NB4 (cell line): ENCODE data around the gene ARID3A.

Experiments
- MYC ChIP-seq: IDR thresholded peaks from 2 replicates; pipeline ENCODE4 v1.6.1; 2011; ENCODE audit warnings: low read depth, low read length
- TF ChIP-seq, protein P1 (sequence below): IDR thresholded peaks from one replicate; pipeline ENCODE4 v1.5.1; 2012; ENCODE audit warnings: low read depth, low read length
- TF ChIP-seq, protein P2 (sequence below): IDR thresholded peaks from 2 replicates; pipeline ENCODE4 v1.6.1; 2011; ENCODE audit warnings: low read depth, low read length

DNA sequence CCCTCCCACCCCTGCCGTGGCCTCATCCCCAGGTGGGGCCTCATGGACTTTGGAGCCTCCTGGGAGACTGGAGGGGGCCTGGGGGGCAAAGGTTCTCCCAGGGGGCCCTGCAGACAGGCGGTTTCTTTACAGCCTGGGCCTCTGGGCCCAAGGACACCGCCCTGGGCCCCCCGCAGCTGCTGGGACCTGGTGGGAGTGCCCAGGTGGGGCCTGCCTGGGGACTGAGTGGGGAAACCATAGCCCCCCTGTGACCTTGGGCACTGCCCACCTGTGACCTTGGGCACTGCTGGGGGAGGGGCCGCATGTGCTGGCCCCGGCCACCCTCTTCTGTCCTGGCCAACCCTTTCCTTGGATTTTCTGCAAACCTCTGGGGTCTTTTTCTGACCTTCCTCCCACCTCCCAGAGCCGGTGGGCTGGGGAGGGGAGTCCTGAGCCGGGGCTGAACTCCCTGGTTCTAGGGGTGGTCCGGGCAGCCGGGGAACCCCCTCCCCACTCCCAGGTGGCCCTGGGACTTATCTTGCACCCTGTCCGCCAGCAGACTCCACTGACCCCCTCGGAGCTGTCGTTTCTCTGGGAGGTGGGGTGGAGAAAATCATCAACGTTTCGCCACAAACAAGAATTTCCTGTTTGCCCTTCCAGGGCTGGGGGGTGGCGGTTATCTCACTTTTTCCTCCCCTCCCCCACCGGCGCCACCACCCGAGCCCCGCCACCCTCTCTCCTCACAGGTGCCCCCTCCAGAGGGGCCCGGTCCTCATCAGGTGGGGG is 27.0 kb downstream of the ARID3A start:
- TF ChIP-seq, protein P1, sequence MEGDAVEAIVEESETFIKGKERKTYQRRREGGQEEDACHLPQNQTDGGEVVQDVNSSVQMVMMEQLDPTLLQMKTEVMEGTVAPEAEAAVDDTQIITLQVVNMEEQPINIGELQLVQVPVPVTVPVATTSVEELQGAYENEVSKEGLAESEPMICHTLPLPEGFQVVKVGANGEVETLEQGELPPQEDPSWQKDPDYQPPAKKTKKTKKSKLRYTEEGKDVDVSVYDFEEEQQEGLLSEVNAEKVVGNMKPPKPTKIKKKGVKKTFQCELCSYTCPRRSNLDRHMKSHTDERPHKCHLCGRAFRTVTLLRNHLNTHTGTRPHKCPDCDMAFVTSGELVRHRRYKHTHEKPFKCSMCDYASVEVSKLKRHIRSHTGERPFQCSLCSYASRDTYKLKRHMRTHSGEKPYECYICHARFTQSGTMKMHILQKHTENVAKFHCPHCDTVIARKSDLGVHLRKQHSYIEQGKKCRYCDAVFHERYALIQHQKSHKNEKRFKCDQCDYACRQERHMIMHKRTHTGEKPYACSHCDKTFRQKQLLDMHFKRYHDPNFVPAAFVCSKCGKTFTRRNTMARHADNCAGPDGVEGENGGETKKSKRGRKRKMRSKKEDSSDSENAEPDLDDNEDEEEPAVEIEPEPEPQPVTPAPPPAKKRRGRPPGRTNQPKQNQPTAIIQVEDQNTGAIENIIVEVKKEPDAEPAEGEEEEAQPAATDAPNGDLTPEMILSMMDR: no peak
- TF ChIP-seq, protein P2, sequence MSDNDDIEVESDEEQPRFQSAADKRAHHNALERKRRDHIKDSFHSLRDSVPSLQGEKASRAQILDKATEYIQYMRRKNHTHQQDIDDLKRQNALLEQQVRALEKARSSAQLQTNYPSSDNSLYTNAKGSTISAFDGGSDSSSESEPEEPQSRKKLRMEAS: no peak
- TF ChIP-seq MYC: no peak
